HFF-Myc (cell line): ENCODE measurements around the gene PKLR.

Source experiments
- DNase-seq: peaks from one replicate; pipeline ENCODE4 v3.0.0-alpha.2; 2011; ENCODE audit warnings: low read depth; ENCODE audit errors: extremely low read depth
- H3K4me3 ChIP-seq: replicated peaks from 2 replicates; pipeline ENCODE4 v1.5.1; 2011; ENCODE audit warnings: low read depth, mild to moderate bottlenecking, control low read depth, low read length
- TF ChIP-seq, protein P1 (sequence below): IDR thresholded peaks from 2 replicates; pipeline ENCODE4 v1.5.1; 2012; ENCODE audit warnings: mild to moderate bottlenecking, low read depth, low read length, control low read depth; ENCODE audit errors: missing control alignments

The PKLR gene

DNA sequence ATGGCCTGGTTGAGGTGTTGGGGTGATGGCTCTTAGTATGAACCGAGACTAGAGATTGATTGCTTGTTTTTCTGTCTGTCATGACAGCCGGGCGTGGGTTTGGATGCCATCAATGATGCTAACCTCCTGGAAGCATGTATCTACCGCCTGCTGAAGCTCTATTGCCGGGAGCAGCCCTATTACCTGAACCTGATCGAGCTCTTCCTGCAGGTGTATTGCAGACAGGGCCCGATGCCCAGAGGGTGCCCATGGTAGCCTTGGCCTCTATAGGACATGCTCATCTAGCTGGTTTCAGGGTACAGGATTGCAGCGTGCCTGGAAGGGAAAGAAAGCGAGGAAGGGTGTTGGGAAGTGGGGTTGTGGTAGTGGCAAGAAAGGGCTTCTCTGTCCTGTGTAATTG lies 16.8 kb upstream of the PKLR start:
- TF ChIP-seq, protein P1, sequence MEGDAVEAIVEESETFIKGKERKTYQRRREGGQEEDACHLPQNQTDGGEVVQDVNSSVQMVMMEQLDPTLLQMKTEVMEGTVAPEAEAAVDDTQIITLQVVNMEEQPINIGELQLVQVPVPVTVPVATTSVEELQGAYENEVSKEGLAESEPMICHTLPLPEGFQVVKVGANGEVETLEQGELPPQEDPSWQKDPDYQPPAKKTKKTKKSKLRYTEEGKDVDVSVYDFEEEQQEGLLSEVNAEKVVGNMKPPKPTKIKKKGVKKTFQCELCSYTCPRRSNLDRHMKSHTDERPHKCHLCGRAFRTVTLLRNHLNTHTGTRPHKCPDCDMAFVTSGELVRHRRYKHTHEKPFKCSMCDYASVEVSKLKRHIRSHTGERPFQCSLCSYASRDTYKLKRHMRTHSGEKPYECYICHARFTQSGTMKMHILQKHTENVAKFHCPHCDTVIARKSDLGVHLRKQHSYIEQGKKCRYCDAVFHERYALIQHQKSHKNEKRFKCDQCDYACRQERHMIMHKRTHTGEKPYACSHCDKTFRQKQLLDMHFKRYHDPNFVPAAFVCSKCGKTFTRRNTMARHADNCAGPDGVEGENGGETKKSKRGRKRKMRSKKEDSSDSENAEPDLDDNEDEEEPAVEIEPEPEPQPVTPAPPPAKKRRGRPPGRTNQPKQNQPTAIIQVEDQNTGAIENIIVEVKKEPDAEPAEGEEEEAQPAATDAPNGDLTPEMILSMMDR = no peak

DNA sequence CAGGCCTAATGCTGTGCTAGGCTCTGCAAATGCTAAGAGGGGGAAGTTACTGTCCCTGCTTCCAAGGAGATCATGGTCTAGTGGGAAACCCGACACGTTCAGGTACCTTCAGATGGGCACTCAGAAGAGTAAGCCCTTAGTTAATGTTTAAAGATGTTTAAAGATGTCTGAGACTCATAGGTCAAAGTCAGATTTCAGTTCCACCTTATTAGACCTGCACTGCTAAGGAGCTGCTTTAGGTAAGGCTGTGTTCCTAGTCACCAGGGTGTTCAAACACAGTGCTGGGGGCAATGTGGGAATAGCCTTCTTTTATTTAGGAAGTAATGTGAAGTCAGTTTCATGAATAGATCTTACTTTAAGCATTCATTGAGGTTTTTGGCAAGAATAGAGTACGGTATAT lies 15.7 kb upstream of the PKLR start:
- no peak overlapping the region for H3K4me3 ChIP-seq
- DNase-seq = no peak
- TF ChIP-seq, protein P1 = no peak

More for the DNA sequence above, 16.8 kb upstream of the PKLR start:
- no peak for DNase-seq
- H3K4me3 ChIP-seq = no peak overlapping the region

DNA sequence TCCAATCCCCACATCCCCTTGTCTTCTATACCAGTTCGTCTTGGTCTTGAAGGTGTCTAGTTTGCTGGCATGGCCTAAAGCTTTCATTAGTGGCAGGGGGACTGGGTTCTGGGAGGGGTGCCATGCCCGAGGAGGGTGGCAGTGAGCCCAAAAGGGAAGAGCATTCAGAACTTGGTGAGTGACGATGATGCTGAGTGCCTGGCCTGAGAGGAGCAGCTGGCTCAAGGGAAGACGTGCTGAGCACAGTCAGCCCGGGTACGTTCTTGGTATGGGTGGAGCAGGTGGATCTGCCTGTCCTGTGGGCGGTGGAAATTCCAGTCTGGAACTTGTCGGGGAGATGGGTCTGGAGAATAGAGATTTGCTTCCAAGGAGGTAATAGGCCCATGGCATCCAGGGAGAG lies 12.0 kb upstream of the PKLR start:
- DNase-seq = no peak
- H3K4me3 ChIP-seq = no peak overlapping the region
- TF ChIP-seq, protein P1 = no peak

DNA sequence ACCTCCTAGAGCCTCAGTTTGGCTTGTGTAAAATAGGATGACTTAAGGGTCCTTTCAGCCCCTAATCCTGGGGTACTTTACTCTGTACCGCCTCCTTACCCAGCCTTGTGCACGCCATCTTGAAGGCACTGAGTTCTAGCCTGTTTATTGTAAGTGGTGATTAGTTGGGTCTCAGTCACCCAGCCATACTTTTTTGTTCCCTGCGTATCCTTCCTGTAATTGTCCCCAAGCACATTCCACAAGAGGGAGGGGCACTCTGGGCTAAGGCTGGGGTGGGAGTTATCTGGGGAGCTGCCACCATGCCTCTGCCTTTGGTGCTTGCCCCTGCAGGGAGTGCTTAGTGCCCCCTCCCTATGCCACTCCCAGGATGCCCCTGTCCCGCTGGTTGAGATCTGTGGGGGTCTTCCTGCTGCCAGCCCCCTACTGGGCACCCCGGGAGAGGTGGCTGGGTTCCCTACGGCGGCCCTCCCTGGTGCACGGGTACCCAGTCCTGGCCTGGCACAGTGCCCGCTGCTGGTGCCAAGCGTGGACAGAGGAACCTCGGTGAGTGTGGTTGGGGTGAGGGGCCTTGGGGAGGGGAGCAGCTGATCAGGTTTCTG lies 8.3 kb upstream of the PKLR start:
- TF ChIP-seq, protein P1 = no peak
- DNase-seq = no peak
- H3K4me3 ChIP-seq = peak overlapping the region; percentile 74

DNA sequence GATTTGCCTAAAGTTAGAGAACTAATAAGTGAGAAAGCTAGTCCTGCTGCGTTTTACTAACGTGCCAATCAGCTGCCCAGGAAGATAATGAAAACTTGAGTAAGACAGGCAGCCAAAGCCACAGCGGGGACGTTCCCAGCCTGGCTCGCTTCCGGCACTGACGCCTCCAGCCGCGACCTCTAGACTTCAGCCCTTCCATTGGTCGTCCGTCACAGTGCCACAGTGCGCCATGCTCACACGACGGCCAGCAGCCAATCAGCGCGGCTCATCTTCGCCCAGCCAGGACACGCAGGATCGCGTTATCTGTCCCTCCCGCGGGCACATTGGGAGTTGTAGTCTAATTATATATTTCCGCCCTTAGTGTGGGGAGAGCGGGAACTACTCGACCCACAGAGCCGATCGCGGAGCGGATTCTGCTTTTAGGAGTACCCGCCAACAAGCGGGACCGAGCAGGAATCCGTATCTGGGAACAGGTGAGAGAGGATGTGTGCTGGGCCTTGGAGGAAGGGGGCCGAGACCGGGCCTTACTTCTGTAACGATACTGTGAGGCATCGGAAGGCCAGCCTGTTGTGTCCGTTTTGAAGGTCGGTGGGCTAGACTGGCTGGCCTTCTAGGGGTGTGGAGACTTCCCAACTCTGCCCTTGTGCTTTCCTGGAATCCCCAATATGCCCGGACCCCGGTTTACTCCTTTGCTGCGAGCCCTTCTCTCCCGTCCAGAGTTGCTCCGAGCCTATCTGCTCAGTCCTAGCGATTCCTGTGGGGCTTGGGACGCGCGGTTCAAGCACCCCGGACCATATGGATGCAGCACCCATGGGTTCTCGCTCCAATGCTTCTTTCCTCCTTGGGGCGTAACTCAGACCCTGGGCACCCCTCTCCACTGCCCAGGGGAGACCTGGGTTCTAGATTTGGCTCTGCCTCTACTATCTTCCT lies 7.5 kb upstream of the PKLR start, which contains the start of gene FDPS:
Gene FDPS (plus strand): TSS at position 374 of the 930 bp plus-strand sequence. CDS start 924 bp downstream, outside the sequence.
- DNase-seq = peak; percentile 99
- peak within 1 kb of the TSS; percentile 74 for H3K4me3 ChIP-seq
- TF ChIP-seq, protein P1 = no peak

DNA sequence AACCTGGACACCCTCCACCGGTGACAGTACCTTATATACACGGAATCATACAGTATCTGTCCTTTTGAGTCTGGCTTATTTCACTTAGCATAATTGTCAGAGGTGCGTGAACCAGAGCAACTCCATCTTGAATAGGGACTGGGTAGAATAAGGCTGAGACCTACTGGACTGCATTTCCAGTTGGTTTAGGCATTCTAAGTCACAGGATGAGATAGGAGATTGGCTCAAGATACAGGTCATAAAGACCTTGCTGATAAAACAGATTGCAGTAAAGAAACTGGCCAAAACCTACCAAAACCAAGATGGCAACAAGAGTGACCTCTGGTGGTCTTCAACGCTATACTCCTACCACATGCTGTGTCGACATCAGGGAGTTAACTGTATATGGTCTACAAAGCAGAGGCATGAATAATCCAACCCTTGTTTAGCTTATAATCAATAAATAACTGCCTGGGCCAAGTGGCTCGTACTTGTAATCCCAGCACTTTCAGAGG lies 6.1 kb upstream of the PKLR start:
- TF ChIP-seq, protein P1 = peak; percentile 51
- no peak overlapping the region for H3K4me3 ChIP-seq
- no peak for DNase-seq
